ENCODE results near the gene TMEM203. TPM values are rescaled to one million over a fixed set of nuclear protein-coding genes. Genes with fewer than 3 reads are reported as not detected.
A peak's percentile ranks its signal among the peaks of the same experiment; 100 is the strongest.
"Not testable (repeated sequence)": the region's sequence is repeated elsewhere in the genome, so short reads cannot be mapped to it uniquely, and the experiment has no call there.

Gene TMEM203
- polyA plus RNA-seq, 4 donors: 33.0 to 38.2 (median 35.0) TPM

GRCh38 chr9:137243266-137243625, 37.8 kb upstream of the TMEM203 start:
- H3K36me3 ChIP-seq (ENCODE audit: control insufficient read depth in 3 of 3, insufficient read depth in 2 of 3, low read depth in 1 of 3, low read length in 3 of 3): peaks cover 4 to 36% (median 9%) of the 10 kb centered on the region in 3 donors
- H3K27ac ChIP-seq (ENCODE audit: low read depth in 1 of 3, low read length in 2 of 3); H3K9me3 ChIP-seq (ENCODE audit: control insufficient read depth in 2 of 2, insufficient read depth in 1 of 2, low read depth in 1 of 2, low read length in 1 of 2); FAIRE-seq; DNase-seq; H3K27me3 ChIP-seq (ENCODE audit: control insufficient read depth in 3 of 3, insufficient read depth in 3 of 3, low read length in 3 of 3): not testable (repeated sequence)
- peak overlapping the region in 2 of 3 donors; percentile 91 to 96 for H3K4me3 ChIP-seq (ENCODE audit: low read depth in 1 of 3, low read length in 3 of 3)
- H3K4me1 ChIP-seq (ENCODE audit: control insufficient read depth in 3 of 3, insufficient read depth in 2 of 3, low read depth in 1 of 3, low read length in 2 of 3): peaks cover 0 to 42% (median 4%) of the 10 kb centered on the region in 3 donors
- 51 to 83% (median 67%) methylated on average over 15 to 18 of the region's 18 CpGs for WGBS, 3 donors

GRCh38 chr9:137242269-137243203, 37.1 kb upstream of the TMEM203 start:
- Histone ChIP-seq H3K4me1 (ENCODE audit: control insufficient read depth in 3 of 3, insufficient read depth in 2 of 3, low read depth in 1 of 3, low read length in 2 of 3) (peaks cover 0 to 49% (median 4%) of the 10 kb centered on the region in 3 donors), H3K27ac (ENCODE audit: low read depth in 1 of 3, low read length in 2 of 3) (peak overlapping the region; percentile 82 to 96 (median 89)), H3K4me3 (ENCODE audit: low read depth in 1 of 3, low read length in 3 of 3) (peak overlapping the region; percentile 88 to 96 (median 91)), H3K27me3 (ENCODE audit: control insufficient read depth in 3 of 3, insufficient read depth in 3 of 3, low read length in 3 of 3) (no peaks in the 10 kb centered on the region), H3K9me3 (ENCODE audit: control insufficient read depth in 2 of 2, insufficient read depth in 1 of 2, low read depth in 1 of 2, low read length in 1 of 2) (no peaks in the 10 kb centered on the region), H3K36me3 (ENCODE audit: control insufficient read depth in 3 of 3, insufficient read depth in 2 of 3, low read depth in 1 of 3, low read length in 3 of 3) (peaks cover 4 to 39% (median 9%) of the 10 kb centered on the region in 3 donors)
- WGBS, 3 donors: 16 to 60% (median 35%) methylated on average over 36 of the region's 36 CpGs
- DNase-seq (no peak), FAIRE-seq (no peak)

GRCh38 chr9:137241490-137242268, 36.2 kb upstream of the TMEM203 start:
- Histone ChIP-seq H3K9me3 (ENCODE audit: control insufficient read depth in 2 of 2, insufficient read depth in 1 of 2, low read depth in 1 of 2, low read length in 1 of 2) (no peaks in the 10 kb centered on the region), H3K4me1 (ENCODE audit: control insufficient read depth in 3 of 3, insufficient read depth in 2 of 3, low read depth in 1 of 3, low read length in 2 of 3) (peaks cover 0 to 58% (median 6%) of the 10 kb centered on the region in 3 donors), H3K27me3 (ENCODE audit: control insufficient read depth in 3 of 3, insufficient read depth in 3 of 3, low read length in 3 of 3) (no peaks in the 10 kb centered on the region), H3K27ac (ENCODE audit: low read depth in 1 of 3, low read length in 2 of 3) (peak overlapping the region; percentile 89 to 96 (median 92)), H3K4me3 (ENCODE audit: low read depth in 1 of 3, low read length in 3 of 3) (peak overlapping the region; percentile 88 to 96 (median 91)), H3K36me3 (ENCODE audit: control insufficient read depth in 3 of 3, insufficient read depth in 2 of 3, low read depth in 1 of 3, low read length in 3 of 3) (peaks cover 4 to 39% (median 9%) of the 10 kb centered on the region in 3 donors)
- WGBS, 3 donors: 0 to 2% (median 1%) methylated on average over 41 to 83 of the region's 83 CpGs
- FAIRE-seq: no peak
- peak; percentile 75 to 76 for DNase-seq

- Histone ChIP-seq H3K36me3 (ENCODE audit: control insufficient read depth in 3 of 3, insufficient read depth in 2 of 3, low read depth in 1 of 3, low read length in 3 of 3) (peaks cover 4 to 39% (median 9%) of the 10 kb centered on the region in 3 donors), H3K9me3 (ENCODE audit: control insufficient read depth in 2 of 2, insufficient read depth in 1 of 2, low read depth in 1 of 2, low read length in 1 of 2) (no peaks in the 10 kb centered on the region), H3K27ac (ENCODE audit: low read depth in 1 of 3, low read length in 2 of 3) (peak within 1 kb of the TSS; percentile 96 to 98 (median 98)), H3K4me1 (ENCODE audit: control insufficient read depth in 3 of 3, insufficient read depth in 2 of 3, low read depth in 1 of 3, low read length in 2 of 3) (peaks cover 0 to 61% (median 7%) of the 10 kb centered on the region in 3 donors), H3K4me3 (ENCODE audit: low read depth in 1 of 3, low read length in 3 of 3) (peak within 1 kb of the TSS; percentile 88 to 96 (median 91)), H3K27me3 (ENCODE audit: control insufficient read depth in 3 of 3, insufficient read depth in 3 of 3, low read length in 3 of 3) (no peaks in the 10 kb centered on the region)
- FAIRE-seq: peak; percentile 39
- WGBS, 3 donors: 0 to 1% (median 0%) methylated on average over 55 to 67 of the region's 67 CpGs
- peak; percentile 99 to 100 for DNase-seq
Observed at GRCh38 chr9:137240841-137241489, 35.5 kb upstream of the TMEM203 start, which contains the start of gene TUBB4B. Gene TUBB4B, plus strand, starts transcription at chr9:137241287. Its CDS starts 74 bp downstream, at chr9:137241361.

- Histone ChIP-seq H3K4me1 (ENCODE audit: control insufficient read depth in 3 of 3, insufficient read depth in 2 of 3, low read depth in 1 of 3, low read length in 2 of 3) (peaks cover 0 to 65% (median 7%) of the 10 kb centered on the region in 3 donors), H3K36me3 (ENCODE audit: control insufficient read depth in 3 of 3, insufficient read depth in 2 of 3, low read depth in 1 of 3, low read length in 3 of 3) (peaks cover 4 to 43% (median 9%) of the 10 kb centered on the region in 3 donors), H3K4me3 (ENCODE audit: low read depth in 1 of 3, low read length in 3 of 3) (peak overlapping the region; percentile 62 to 71 (median 65)), H3K27me3 (ENCODE audit: control insufficient read depth in 3 of 3, insufficient read depth in 3 of 3, low read length in 3 of 3) (no peaks in the 10 kb centered on the region), H3K9me3 (ENCODE audit: control insufficient read depth in 2 of 2, insufficient read depth in 1 of 2, low read depth in 1 of 2, low read length in 1 of 2) (no peaks in the 10 kb centered on the region), H3K27ac (ENCODE audit: low read depth in 1 of 3, low read length in 2 of 3) (peak overlapping the region; percentile 96 to 98 (median 98))
- WGBS, 3 donors: 0% methylated on average over 42 to 58 of the region's 58 CpGs
- no peak for FAIRE-seq
- peak; percentile 75 to 93 for DNase-seq
Observed at GRCh38 chr9:137240318-137240840, 34.9 kb upstream of the TMEM203 start.

GRCh38 chr9:137239541-137240200, 34.2 kb upstream of the TMEM203 start:
- peak overlapping the region; percentile 96 to 98 (median 98) for H3K27ac ChIP-seq (ENCODE audit: low read depth in 1 of 3, low read length in 2 of 3)
- H3K9me3 ChIP-seq (ENCODE audit: control insufficient read depth in 2 of 2, insufficient read depth in 1 of 2, low read depth in 1 of 2, low read length in 1 of 2); H3K27me3 ChIP-seq (ENCODE audit: control insufficient read depth in 3 of 3, insufficient read depth in 3 of 3, low read length in 3 of 3); FAIRE-seq; DNase-seq: not testable (repeated sequence)
- H3K4me1 ChIP-seq (ENCODE audit: control insufficient read depth in 3 of 3, insufficient read depth in 2 of 3, low read depth in 1 of 3, low read length in 2 of 3): peaks cover 0 to 67% (median 7%) of the 10 kb centered on the region in 3 donors
- peaks cover 4 to 50% (median 9%) of the 10 kb centered on the region in 3 donors for H3K36me3 ChIP-seq (ENCODE audit: control insufficient read depth in 3 of 3, insufficient read depth in 2 of 3, low read depth in 1 of 3, low read length in 3 of 3)
- WGBS, 3 donors: 34 to 46% (median 40%) methylated on average over 23 to 27 of the region's 27 CpGs
- peak overlapping the region; percentile 62 to 71 (median 65) for H3K4me3 ChIP-seq (ENCODE audit: low read depth in 1 of 3, low read length in 3 of 3)
